Right renal cortex interstitium (tissue), 3 donors: ENCODE data around the gene SF3B6. TPM values are rescaled to one million over a fixed set of nuclear protein-coding genes. Genes with fewer than 3 reads are reported as not detected.
"Not testable (repeated sequence)": the region's sequence is repeated elsewhere in the genome, so short reads cannot be mapped to it uniquely, and the experiment has no call there.

Experiments used
- DNase-seq, 3 donors: peaks; one replicate each; pipeline ENCODE4 v3.0.0-alpha.2; 2013; ENCODE audit warnings: low read depth in 3 of 3, low spot score in 2 of 3
- polyA plus RNA-seq, 3 donors: library from polyadenylated mRNA; unstranded; fragments of 120-200 nt; gene quantifications; one replicate each; pipeline ENCODE4 v1.2.1, GENCODE V29; 2013; ENCODE audit not compliant: insufficient read length in 3 of 3

Gene SF3B6
- 100 to 1,000 TPM; 170 to 176 (median 174) TPM for polyA plus RNA-seq

- DNase-seq, result peak; percentile 96 to 98 (median 98)
Measured at GRCh38 chr2:24075915-24076848, at the start of gene SF3B6. Gene SF3B6 (minus strand): TSS chr2:24076326. CDS start chr2:24076229, 97 bp downstream.

- DNase-seq, result peak in 2 of 3 donors; percentile 42 to 60
Measured at GRCh38 chr2:24123922-24124580, 47.9 kb upstream of the SF3B6 start.

GRCh38 chr2:24123195-24123921, 47.2 kb upstream of the SF3B6 start, which contains the start of the genes FAM228B and PFN4:
Gene FAM228B (plus strand): TSS chr2:24123469. CDS start chr2:24124362, 893 bp downstream.
Gene PFN4 (minus strand): TSS chr2:24123334. CDS start chr2:24122535, 799 bp downstream.
- peak; percentile 53 to 70 (median 69) for DNase-seq

GRCh38 chr2:24122366-24123194, 46.5 kb upstream of the SF3B6 start:
- DNase-seq, result peak in 1 of 3 donors; percentile 36

GRCh38 chr2:24121469-24121868, 45.3 kb upstream of the SF3B6 start:
- DNase-seq, result no peak

GRCh38 chr2:24121066-24121465, 44.9 kb upstream of the SF3B6 start:
- no peak for DNase-seq

GRCh38 chr2:24117902-24118301, 41.8 kb upstream of the SF3B6 start:
- DNase-seq, result no peak

- DNase-seq, result no peak
Measured at GRCh38 chr2:24115057-24115456, 38.9 kb upstream of the SF3B6 start.

- DNase-seq, result no peak
Measured at GRCh38 chr2:24111407-24111901, 35.3 kb upstream of the SF3B6 start.

GRCh38 chr2:24110660-24111303, 34.7 kb upstream of the SF3B6 start:
- no peak for DNase-seq

- DNase-seq, result not testable (repeated sequence)
Measured at GRCh38 chr2:24109431-24109830, 33.3 kb upstream of the SF3B6 start.

GRCh38 chr2:24107336-24107735, 31.2 kb upstream of the SF3B6 start:
- DNase-seq, result no peak

GRCh38 chr2:24106786-24107185, 30.7 kb upstream of the SF3B6 start:
- DNase-seq, result no peak

- DNase-seq, result no peak
Measured at GRCh38 chr2:24105816-24106215, 29.7 kb upstream of the SF3B6 start.

- no peak for DNase-seq
Measured at GRCh38 chr2:24104906-24105305, 28.8 kb upstream of the SF3B6 start.

- no peak for DNase-seq
Measured at GRCh38 chr2:24104110-24104650, 28.1 kb upstream of the SF3B6 start.

GRCh38 chr2:24102677-24103076, 26.6 kb upstream of the SF3B6 start:
- no peak for DNase-seq

GRCh38 chr2:24101992-24102391, 25.9 kb upstream of the SF3B6 start:
- no peak for DNase-seq

- not testable (repeated sequence) for DNase-seq
Measured at GRCh38 chr2:24100732-24101131, 24.6 kb upstream of the SF3B6 start.
